Stimulated activated naive B cell treated with anti-CD40 and anti-IgM and Interleukin-4, amounts not matched to agents 10 μg/mL and 1 μg/mL and 100 μg/mL, for 72 hours (primary cell): ENCODE measurements around the gene HNRNPH1.

Experiments used
- ATAC-seq, 2 donors: fragments of 150-1000 bp; cut with Tn5 transposase; replicated peaks; 2 replicates each; pipeline ENCODE4 v1.10.0; 2021; ENCODE audit warnings: moderate library complexity in 1 of 2
- DNase-seq: peaks from one replicate; pipeline ENCODE4 v3.0.0; 2021
- H3K27ac Mint-ChIP-seq: one replicate; pipeline ENCODE4 v1.8.0; 2022; ENCODE audit warnings: mild to moderate bottlenecking, mixed read lengths
- H3K27me3 Mint-ChIP-seq, 2 donors: one replicate each; pipeline ENCODE4 v1.8.0; 2022; ENCODE audit warnings: mixed read lengths in 2 of 2
- H3K36me3 Mint-ChIP-seq, 2 donors: one replicate each; pipeline ENCODE4 v1.8.0; 2022; ENCODE audit warnings: mixed read lengths in 2 of 2, mild to moderate bottlenecking in 1 of 2
- H3K4me1 Mint-ChIP-seq, 2 donors: one replicate each; pipeline ENCODE4 v1.8.0; 2022; ENCODE audit warnings: mixed read lengths in 2 of 2, mild to moderate bottlenecking in 1 of 2
- H3K4me3 Mint-ChIP-seq, 2 donors: one replicate each; pipeline ENCODE4 v1.8.0; 2022; ENCODE audit warnings: mild to moderate bottlenecking in 2 of 2, mixed read lengths in 2 of 2, moderate library complexity in 1 of 2
- H3K9me3 Mint-ChIP-seq, 2 donors: one replicate each; pipeline ENCODE4 v1.8.0; 2022; ENCODE audit warnings: mixed read lengths in 2 of 2, mild to moderate bottlenecking in 1 of 2

The HNRNPH1 gene

GRCh38 chr5:179615203-179615602 lies 8.3 kb downstream of the HNRNPH1 start:
- Mint-ChIP-seq H3K4me1 (peaks cover 27 to 45% of the 10 kb centered on the region in 2 donors), H3K4me3 (no peak overlapping the region), H3K36me3 (peaks cover 52 to 75% of the 10 kb centered on the region in 2 donors), H3K27ac (no peak overlapping the region), H3K9me3 (no peaks in the 10 kb centered on the region), H3K27me3 (no peaks in the 10 kb centered on the region)
- no peak for ATAC-seq
- DNase-seq = no peak

GRCh38 chr5:179614745-179615144 lies 8.7 kb downstream of the HNRNPH1 start:
- Mint-ChIP-seq H3K4me3 (no peak overlapping the region), H3K4me1 (peaks cover 30 to 43% of the 10 kb centered on the region in 2 donors), H3K27me3 (no peaks in the 10 kb centered on the region), H3K36me3 (peaks cover 52 to 75% of the 10 kb centered on the region in 2 donors), H3K9me3 (no peaks in the 10 kb centered on the region), H3K27ac (peak overlapping the region; percentile 33)
- ATAC-seq (no peak), DNase-seq (no peak)

GRCh38 chr5:179613460-179614071 lies 9.9 kb downstream of the HNRNPH1 start:
- H3K9me3 Mint-ChIP-seq = no peaks in the 10 kb centered on the region
- no peak for ATAC-seq
- H3K4me3 Mint-ChIP-seq = no peak overlapping the region
- no peak for DNase-seq
- peak overlapping the region; percentile 90 for H3K27ac Mint-ChIP-seq
- H3K36me3 Mint-ChIP-seq = peaks cover 57 to 75% of the 10 kb centered on the region in 2 donors
- no peaks in the 10 kb centered on the region for H3K27me3 Mint-ChIP-seq
- H3K4me1 Mint-ChIP-seq = peaks cover 28 to 43% of the 10 kb centered on the region in 2 donors

- ATAC-seq (no peak), DNase-seq (no peak)
- H3K4me3 Mint-ChIP-seq = peak overlapping the region in 1 of 2 donors; percentile 10
- peaks cover 54 to 71% of the 10 kb centered on the region in 2 donors for H3K36me3 Mint-ChIP-seq
- H3K27me3 Mint-ChIP-seq = no peaks in the 10 kb centered on the region
- no peaks in the 10 kb centered on the region for H3K9me3 Mint-ChIP-seq
- H3K4me1 Mint-ChIP-seq = peaks cover 25 to 39% of the 10 kb centered on the region in 2 donors
- peak overlapping the region; percentile 90 for H3K27ac Mint-ChIP-seq
Measured at GRCh38 chr5:179612577-179613459, 10.7 kb downstream of the HNRNPH1 start.

GRCh38 chr5:179610903-179611265 lies 12.6 kb downstream of the HNRNPH1 start:
- Mint-ChIP-seq H3K4me3 (no peak overlapping the region), H3K9me3 (no peaks in the 10 kb centered on the region), H3K36me3 (peaks cover 41 to 61% of the 10 kb centered on the region in 2 donors), H3K4me1 (peaks cover 17 to 28% of the 10 kb centered on the region in 2 donors), H3K27ac (no peak overlapping the region), H3K27me3 (no peaks in the 10 kb centered on the region)
- ATAC-seq (peak in 1 of 2 donors; percentile 2), DNase-seq (no peak)

GRCh38 chr5:179610109-179610902 lies 13.2 kb downstream of the HNRNPH1 start:
- Mint-ChIP-seq H3K4me1 (peaks cover 17 to 25% of the 10 kb centered on the region in 2 donors), H3K27me3 (no peaks in the 10 kb centered on the region), H3K9me3 (no peaks in the 10 kb centered on the region), H3K36me3 (peaks cover 39 to 63% of the 10 kb centered on the region in 2 donors), H3K4me3 (peak overlapping the region in 1 of 2 donors; percentile 36), H3K27ac (peak overlapping the region; percentile 38)
- ATAC-seq (peak in 1 of 2 donors; percentile 10), DNase-seq (no peak)

- H3K9me3 Mint-ChIP-seq = no peaks in the 10 kb centered on the region
- peak overlapping the region in 1 of 2 donors; percentile 4 for H3K4me3 Mint-ChIP-seq
- peaks cover 17 to 25% of the 10 kb centered on the region in 2 donors for H3K4me1 Mint-ChIP-seq
- no peaks in the 10 kb centered on the region for H3K27me3 Mint-ChIP-seq
- H3K36me3 Mint-ChIP-seq = peaks cover 37 to 62% of the 10 kb centered on the region in 2 donors
- peak overlapping the region; percentile 79 for H3K27ac Mint-ChIP-seq
- ATAC-seq (no peak), DNase-seq (no peak)
Measured at GRCh38 chr5:179609834-179610108, 13.7 kb downstream of the HNRNPH1 start.

GRCh38 chr5:179608131-179608581 lies 15.3 kb downstream of the HNRNPH1 start:
- Mint-ChIP-seq H3K9me3 (no peaks in the 10 kb centered on the region), H3K4me1 (peaks cover 15 to 17% of the 10 kb centered on the region in 2 donors), H3K36me3 (peaks cover 34 to 60% of the 10 kb centered on the region in 2 donors), H3K27ac (peak overlapping the region; percentile 20), H3K27me3 (no peaks in the 10 kb centered on the region), H3K4me3 (no peak overlapping the region)
- ATAC-seq = peak; percentile 15 to 17
- no peak for DNase-seq

- H3K27me3 Mint-ChIP-seq = no peaks in the 10 kb centered on the region
- peaks cover 12 to 13% of the 10 kb centered on the region in 2 donors for H3K4me1 Mint-ChIP-seq
- peaks cover 30 to 57% of the 10 kb centered on the region in 2 donors for H3K36me3 Mint-ChIP-seq
- H3K27ac Mint-ChIP-seq = peak overlapping the region; percentile 67
- no peak for ATAC-seq
- no peak for DNase-seq
- H3K9me3 Mint-ChIP-seq = no peaks in the 10 kb centered on the region
- no peak overlapping the region for H3K4me3 Mint-ChIP-seq
Measured at GRCh38 chr5:179607160-179607931, 16.1 kb downstream of the HNRNPH1 start.

GRCh38 chr5:179606910-179607159 lies 16.6 kb downstream of the HNRNPH1 start:
- H3K9me3 Mint-ChIP-seq = no peaks in the 10 kb centered on the region
- H3K27ac Mint-ChIP-seq = peak overlapping the region; percentile 67
- no peak overlapping the region for H3K4me3 Mint-ChIP-seq
- ATAC-seq (no peak), DNase-seq (no peak)
- H3K4me1 Mint-ChIP-seq = peaks cover 10 to 13% of the 10 kb centered on the region in 2 donors
- no peaks in the 10 kb centered on the region for H3K27me3 Mint-ChIP-seq
- peaks cover 32 to 55% of the 10 kb centered on the region in 2 donors for H3K36me3 Mint-ChIP-seq

GRCh38 chr5:179606071-179606909 lies 17.2 kb downstream of the HNRNPH1 start:
- H3K27me3 Mint-ChIP-seq = no peaks in the 10 kb centered on the region
- DNase-seq (no peak), ATAC-seq (no peak)
- H3K27ac Mint-ChIP-seq = peak overlapping the region; percentile 4
- no peaks in the 10 kb centered on the region for H3K9me3 Mint-ChIP-seq
- peaks cover 32 to 51% of the 10 kb centered on the region in 2 donors for H3K36me3 Mint-ChIP-seq
- peaks cover 7 to 13% of the 10 kb centered on the region in 2 donors for H3K4me1 Mint-ChIP-seq
- no peak overlapping the region for H3K4me3 Mint-ChIP-seq

- DNase-seq (no peak), ATAC-seq (no peak)
- no peaks in the 10 kb centered on the region for H3K9me3 Mint-ChIP-seq
- H3K27ac Mint-ChIP-seq = peak overlapping the region; percentile 65
- no peak overlapping the region for H3K4me3 Mint-ChIP-seq
- H3K27me3 Mint-ChIP-seq = no peaks in the 10 kb centered on the region
- peaks cover 29 to 46% of the 10 kb centered on the region in 2 donors for H3K36me3 Mint-ChIP-seq
- H3K4me1 Mint-ChIP-seq = peaks cover 6 to 13% of the 10 kb centered on the region in 2 donors
Measured at GRCh38 chr5:179605026-179605833, 18.2 kb downstream of the HNRNPH1 start.
